Smooth muscle cell (in vitro differentiated cells): Measurements from ENCODE around the gene PLXNA4. TPM values are rescaled to one million over a fixed set of nuclear protein-coding genes. Genes with fewer than 3 reads are reported as not detected.

Source experiments
- DNase-seq: peaks from one replicate; lab custom pipeline; 2025; ENCODE audit not compliant: unreplicated experiment; lab: John Stamatoyannopoulos, UW
- H2AFZ ChIP-seq: fragments of 200-600 bp; sonication (generic); 2 replicates; pipeline ENCODE4 v1.6.0; 2016; ENCODE audit warnings: antibody characterized with exemption, low read depth, mild to moderate bottlenecking
- H3F3A ChIP-seq: fragments of 200-600 bp; sonication (generic); 2 replicates; pipeline ENCODE4 v1.6.0; 2017; ENCODE audit warnings: antibody characterized with exemption, low read depth
- H3K27ac ChIP-seq: fragments of 200-600 bp; sonication (generic); 2 replicates; pipeline ENCODE4 v1.5.1; 2016; ENCODE audit warnings: low read depth, mild to moderate bottlenecking
- H3K27me3 ChIP-seq: fragments of 200-600 bp; sonication (generic); 2 replicates; pipeline ENCODE4 v1.6.1; 2016; ENCODE audit warnings: low read depth, mild to moderate bottlenecking
- H3K36me3 ChIP-seq: fragments of 200-600 bp; sonication (generic); 2 replicates; pipeline ENCODE4 v1.5.1; 2016; ENCODE audit warnings: low read depth
- H3K4me1 ChIP-seq: fragments of 200-600 bp; sonication (generic); 2 replicates; pipeline ENCODE4 v1.5.1; 2016; ENCODE audit warnings: low read depth
- H3K4me2 ChIP-seq: fragments of 200-600 bp; sonication (generic); 2 replicates; pipeline ENCODE4 v1.6.0; 2016; ENCODE audit warnings: mild to moderate bottlenecking
- H3K4me3 ChIP-seq: fragments of 200-600 bp; sonication (generic); 2 replicates; pipeline ENCODE4 v1.5.1; 2016; ENCODE audit warnings: mild to moderate bottlenecking
- H3K79me2 ChIP-seq: fragments of 200-600 bp; sonication (generic); 2 replicates; pipeline ENCODE4 v1.6.0; 2016; ENCODE audit warnings: low read depth, mild to moderate bottlenecking
- H3K9ac ChIP-seq: fragments of 200-600 bp; sonication (generic); 2 replicates; pipeline ENCODE4 v1.6.0; 2016; ENCODE audit warnings: low read depth
- H3K9me3 ChIP-seq: fragments of 200-600 bp; sonication (generic); replicated peaks from 2 replicates; pipeline ENCODE4 v1.5.1; 2016; ENCODE audit warnings: low read depth
- H4K20me1 ChIP-seq: fragments of 200-600 bp; sonication (generic); 2 replicates; pipeline ENCODE4 v1.6.0; 2016; ENCODE audit warnings: low read depth
- WGBS: methylation state at CpG from one replicate; pipeline ENCODE4 v1.1.7; 2016; ENCODE audit warnings: low lambda C conversion rate; 5-methylcytosine and 5-hydroxymethylcytosine counted together
- polyA plus RNA-seq: library from polyadenylated mRNA; unstranded; fragments of >200 nt; fragmentation: Nextera tagmentation; extraction: Ambion mirVana; gene quantifications from 2 replicates; pipeline ENCODE4 v1.2.1, GENCODE V29; 2016
- total RNA-seq: library from RNA; depleted of rRNA; stranded (reverse); fragments of >200 nt; gene quantifications from 2 replicates; pipeline ENCODE4 v1.2.3, GENCODE V29; 2014
- TF ChIP-seq, protein P1 (sequence below): fragments of 200-600 bp; sonication (generic); IDR thresholded peaks from 2 replicates; pipeline ENCODE4 v1.5.1; 2017; ENCODE audit warnings: borderline replicate concordance, mild to moderate bottlenecking, antibody characterized with exemption; ENCODE audit not compliant: insufficient read depth, poor library complexity, severe bottlenecking

PLXNA4 gene
- total and polyA plus RNA-seq, 2 experiments from 2014 or later, result 8.5 to 9.9 TPM

DNA sequence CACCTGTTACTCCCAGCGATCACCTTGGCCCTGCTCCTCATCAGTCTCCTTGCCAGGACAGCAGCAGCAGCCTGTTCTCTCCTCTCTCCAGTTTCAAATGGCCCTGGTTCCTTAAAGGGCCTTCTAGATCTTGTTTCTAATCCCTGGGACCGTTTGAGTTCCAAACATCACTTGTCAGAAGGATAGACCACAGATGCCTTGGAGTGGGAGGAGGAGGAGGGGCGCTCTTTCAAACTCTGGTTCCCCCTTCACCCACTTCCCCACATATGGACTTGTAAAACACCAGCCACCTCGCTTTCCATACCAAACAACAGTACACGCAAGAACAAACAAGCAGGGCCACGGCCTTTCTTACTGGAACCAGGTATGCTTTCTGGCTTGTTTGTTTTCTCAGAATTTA, 104.8 kb downstream of the PLXNA4 start:
- no peak overlapping the region for H2AFZ ChIP-seq
- DNase-seq, result no peak
- peaks cover 7% of the 10 kb centered on the region for H3F3A ChIP-seq
- no peak overlapping the region for H3K4me2 ChIP-seq
- no peaks in the 10 kb centered on the region for H4K20me1 ChIP-seq
- TF ChIP-seq, protein P1, sequence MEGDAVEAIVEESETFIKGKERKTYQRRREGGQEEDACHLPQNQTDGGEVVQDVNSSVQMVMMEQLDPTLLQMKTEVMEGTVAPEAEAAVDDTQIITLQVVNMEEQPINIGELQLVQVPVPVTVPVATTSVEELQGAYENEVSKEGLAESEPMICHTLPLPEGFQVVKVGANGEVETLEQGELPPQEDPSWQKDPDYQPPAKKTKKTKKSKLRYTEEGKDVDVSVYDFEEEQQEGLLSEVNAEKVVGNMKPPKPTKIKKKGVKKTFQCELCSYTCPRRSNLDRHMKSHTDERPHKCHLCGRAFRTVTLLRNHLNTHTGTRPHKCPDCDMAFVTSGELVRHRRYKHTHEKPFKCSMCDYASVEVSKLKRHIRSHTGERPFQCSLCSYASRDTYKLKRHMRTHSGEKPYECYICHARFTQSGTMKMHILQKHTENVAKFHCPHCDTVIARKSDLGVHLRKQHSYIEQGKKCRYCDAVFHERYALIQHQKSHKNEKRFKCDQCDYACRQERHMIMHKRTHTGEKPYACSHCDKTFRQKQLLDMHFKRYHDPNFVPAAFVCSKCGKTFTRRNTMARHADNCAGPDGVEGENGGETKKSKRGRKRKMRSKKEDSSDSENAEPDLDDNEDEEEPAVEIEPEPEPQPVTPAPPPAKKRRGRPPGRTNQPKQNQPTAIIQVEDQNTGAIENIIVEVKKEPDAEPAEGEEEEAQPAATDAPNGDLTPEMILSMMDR, result no peak
- no peak overlapping the region for H3K9ac ChIP-seq
- peaks cover 21% of the 10 kb centered on the region for H3K4me1 ChIP-seq
- no peaks in the 10 kb centered on the region for H3K36me3 ChIP-seq
- no peaks in the 10 kb centered on the region for H3K27me3 ChIP-seq
- H3K4me3 ChIP-seq, result no peak overlapping the region
- no peaks in the 10 kb centered on the region for H3K79me2 ChIP-seq
- H3K27ac ChIP-seq, result no peak overlapping the region
- H3K9me3 ChIP-seq, result no peaks in the 10 kb centered on the region
- 41% methylated on average over 6 of the region's 6 CpGs for WGBS

DNA sequence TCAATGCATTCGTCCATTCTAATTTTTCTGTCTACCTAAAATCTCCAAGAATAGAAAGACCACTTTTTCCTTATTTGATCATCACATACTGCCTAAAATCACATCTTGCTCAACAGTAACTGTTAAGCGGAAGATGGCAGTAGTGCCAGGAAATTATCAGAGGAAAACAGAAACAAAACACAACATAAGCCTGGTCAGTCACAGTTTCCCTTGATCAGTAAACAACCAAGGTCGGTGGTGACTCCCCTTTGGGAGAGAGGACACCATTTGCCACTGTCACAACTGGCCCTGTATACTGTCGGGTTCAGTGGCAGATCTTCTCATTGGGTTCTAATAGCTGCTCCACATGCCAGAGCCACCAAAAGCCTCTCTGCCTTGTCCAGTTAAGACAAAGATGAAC, 106.6 kb downstream of the PLXNA4 start:
- Histone ChIP-seq H3K27me3 (no peaks in the 10 kb centered on the region), H2AFZ (no peak overlapping the region), H3K4me2 (no peak overlapping the region), H3K9ac (no peak overlapping the region), H3K27ac (no peak overlapping the region), H3K79me2 (no peaks in the 10 kb centered on the region), H4K20me1 (no peaks in the 10 kb centered on the region), H3K36me3 (no peaks in the 10 kb centered on the region), H3K4me3 (no peak overlapping the region), H3F3A (peaks cover 7% of the 10 kb centered on the region), H3K4me1 (peaks cover 8% of the 10 kb centered on the region), H3K9me3 (no peaks in the 10 kb centered on the region)
- TF ChIP-seq, protein P1, result no peak
- WGBS, result 64% methylated on average over 4 of the region's 4 CpGs
- no peak for DNase-seq

DNA sequence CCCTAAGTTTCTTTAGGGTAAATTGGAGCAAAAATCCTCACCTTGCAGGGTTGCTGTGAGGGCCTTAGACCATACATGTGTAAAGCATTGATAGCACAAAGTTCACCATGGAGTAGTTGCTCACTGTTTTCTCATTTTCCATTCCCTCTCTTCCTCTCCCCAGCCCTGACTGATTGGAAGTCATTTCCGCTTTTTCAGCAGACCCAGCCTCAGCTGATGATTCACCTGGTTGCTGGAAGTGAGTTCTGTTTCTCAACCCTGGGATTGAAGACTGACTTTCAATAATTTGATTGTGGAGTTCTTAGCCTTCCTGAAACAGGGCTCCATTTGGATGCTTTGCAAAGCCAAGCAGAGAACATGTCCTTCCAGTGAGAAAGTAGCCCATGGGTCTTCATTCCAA, 107.0 kb downstream of the PLXNA4 start:
- Histone ChIP-seq H3K27me3 (no peaks in the 10 kb centered on the region), H4K20me1 (no peaks in the 10 kb centered on the region), H3K36me3 (no peaks in the 10 kb centered on the region), H3K9ac (no peak overlapping the region), H3K27ac (no peak overlapping the region), H3K79me2 (no peaks in the 10 kb centered on the region), H3F3A (peaks cover 7% of the 10 kb centered on the region), H3K4me1 (peaks cover 4% of the 10 kb centered on the region), H2AFZ (no peak overlapping the region), H3K4me2 (no peak overlapping the region), H3K4me3 (no peak overlapping the region), H3K9me3 (no peaks in the 10 kb centered on the region)
- WGBS, result 83% methylated on average over 1 of the region's 1 CpG
- no peak for DNase-seq
- TF ChIP-seq, protein P1, result no peak

DNA sequence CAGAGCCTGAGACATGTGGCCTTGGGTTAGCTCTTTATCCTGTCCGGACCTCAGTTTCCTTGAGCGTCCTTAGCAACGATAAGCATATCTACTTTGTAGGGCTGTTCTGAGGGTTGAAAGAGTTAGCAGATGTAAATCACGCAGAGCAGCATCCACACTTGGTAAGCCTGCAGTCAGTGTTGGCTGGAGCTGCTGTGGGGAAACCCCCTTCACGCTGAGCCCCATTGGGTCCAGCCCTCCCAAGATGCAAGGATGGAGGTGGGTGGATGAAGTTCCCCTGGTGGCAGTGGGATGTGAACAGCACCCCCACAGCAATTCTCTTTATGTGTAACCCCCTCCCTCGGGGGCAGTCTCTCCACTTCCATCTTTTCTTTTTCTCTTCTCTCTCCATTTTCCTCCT, 109.9 kb downstream of the PLXNA4 start:
- TF ChIP-seq, protein P1, result no peak
- Histone ChIP-seq H3K36me3 (no peaks in the 10 kb centered on the region), H3K27ac (no peak overlapping the region), H2AFZ (no peak overlapping the region), H4K20me1 (no peaks in the 10 kb centered on the region), H3K9ac (no peak overlapping the region), H3K4me1 (no peaks in the 10 kb centered on the region), H3K27me3 (no peaks in the 10 kb centered on the region), H3F3A (no peaks in the 10 kb centered on the region), H3K4me2 (no peak overlapping the region), H3K4me3 (no peak overlapping the region), H3K79me2 (no peaks in the 10 kb centered on the region), H3K9me3 (no peaks in the 10 kb centered on the region)
- DNase-seq, result no peak
- WGBS, result 89% methylated on average over 6 of the region's 6 CpGs
